KOPT-K1 (cell line): ENCODE results near the gene PTGER2.

Source experiments
- H3K27ac ChIP-seq: fragments of 200-600 bp; sonication (generic); 2 replicates; pipeline ENCODE4 v1.5.1; 2016; ENCODE audit warnings: antibody characterized with exemption, mild to moderate bottlenecking, low read depth, low read length; ENCODE audit not compliant: poor library complexity, severe bottlenecking
- H3K36me3 ChIP-seq: fragments of 200-600 bp; sonication (generic); 2 replicates; pipeline ENCODE4 v1.5.1; 2017; ENCODE audit warnings: antibody characterized with exemption, mild to moderate bottlenecking, low read length, moderate library complexity; ENCODE audit not compliant: insufficient read depth
- H3K9me3 ChIP-seq: fragments of 200-600 bp; sonication (generic); 2 replicates; pipeline ENCODE4 v1.5.1; 2017; ENCODE audit warnings: antibody characterized with exemption, low read length, mild to moderate bottlenecking; ENCODE audit not compliant: insufficient read depth, poor library complexity, severe bottlenecking

PTGER2 gene

GRCh38 chr14:52363961-52364360 is 49.8 kb downstream of the PTGER2 start:
- no peak overlapping the region for H3K27ac ChIP-seq
- no peaks in the 10 kb centered on the region for H3K9me3 ChIP-seq
- no peaks in the 10 kb centered on the region for H3K36me3 ChIP-seq

- Histone ChIP-seq H3K27ac (no peak overlapping the region), H3K36me3 (no peaks in the 10 kb centered on the region), H3K9me3 (no peaks in the 10 kb centered on the region)
Observed at GRCh38 chr14:52365071-52365470, 51.0 kb downstream of the PTGER2 start.

- H3K9me3 ChIP-seq: no peaks in the 10 kb centered on the region
- no peak overlapping the region for H3K27ac ChIP-seq
- H3K36me3 ChIP-seq: no peaks in the 10 kb centered on the region
Observed at GRCh38 chr14:52366796-52367315, 52.7 kb downstream of the PTGER2 start.

GRCh38 chr14:52369305-52369801 is 55.2 kb downstream of the PTGER2 start:
- no peaks in the 10 kb centered on the region for H3K36me3 ChIP-seq
- no peak overlapping the region for H3K27ac ChIP-seq
- H3K9me3 ChIP-seq: no peaks in the 10 kb centered on the region

DNA sequence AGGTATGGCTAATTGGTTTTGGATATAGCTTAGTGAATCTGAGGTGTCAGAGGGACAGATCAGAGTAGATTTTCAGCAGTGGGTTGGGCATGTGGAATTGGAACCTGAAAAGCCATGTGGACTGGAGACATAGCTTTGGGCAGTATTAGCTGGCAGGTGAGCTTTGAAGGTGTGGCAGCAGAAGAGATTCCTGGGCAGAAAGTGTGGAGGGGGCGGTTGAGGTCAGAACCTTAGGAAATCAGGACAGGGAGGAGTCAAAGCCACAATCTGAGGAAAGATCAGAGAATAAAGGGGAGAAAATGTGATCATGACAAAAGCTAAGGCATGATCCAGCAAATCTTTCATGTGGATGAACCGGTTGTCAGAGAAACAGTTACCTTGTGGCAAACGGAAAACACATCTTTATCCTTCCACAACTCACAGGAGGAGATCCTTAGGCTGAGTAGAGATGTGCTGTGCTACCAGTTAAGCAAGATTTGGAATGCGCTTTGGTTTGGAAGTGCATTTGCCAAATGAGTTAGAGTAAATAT is 56.4 kb downstream of the PTGER2 start:
- H3K27ac ChIP-seq: no peak overlapping the region
- no peaks in the 10 kb centered on the region for H3K9me3 ChIP-seq
- H3K36me3 ChIP-seq: no peaks in the 10 kb centered on the region

DNA sequence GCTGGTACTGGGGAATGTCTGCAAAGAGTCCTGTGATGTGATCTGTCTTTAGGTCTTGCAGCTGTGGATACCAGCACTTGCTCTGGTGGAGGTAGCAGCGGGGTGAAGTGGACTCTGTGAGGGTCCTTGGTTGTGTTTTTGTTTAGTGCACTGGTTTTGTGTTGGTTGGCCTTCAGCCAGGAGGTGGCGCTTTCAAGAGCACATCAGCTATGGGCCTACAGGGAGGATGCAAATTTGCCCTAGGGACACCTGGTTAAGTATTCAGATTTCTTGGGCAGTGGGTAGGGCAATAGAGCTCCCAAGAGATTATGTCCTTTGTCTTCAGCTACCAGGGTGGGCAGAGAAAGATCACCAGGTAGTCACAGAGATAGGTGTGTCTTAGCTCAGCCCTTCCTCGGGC is 63.8 kb downstream of the PTGER2 start:
- Histone ChIP-seq H3K36me3 (no peaks in the 10 kb centered on the region), H3K9me3 (peaks cover under 1% of the 10 kb centered on the region), H3K27ac (no peak overlapping the region)
